H9 (cell line): ENCODE data around the gene ZNF414. TPM values are rescaled to one million over a fixed set of nuclear protein-coding genes. Genes with fewer than 3 reads are reported as not detected.

Experiments used
- DNase-seq: peaks from one replicate; pipeline ENCODE4 v3.0.0-alpha.2; 2017
- H2AFZ ChIP-seq: one replicate; pipeline ENCODE4 v1.6.1; 2013; ENCODE audit warnings: mild to moderate bottlenecking, low read length, control low read depth, moderate library complexity
- H2AK5ac ChIP-seq: 2 replicates; pipeline ENCODE4 v1.6.1; 2013; ENCODE audit warnings: low read length, control low read depth, mixed read lengths; ENCODE audit not compliant: insufficient read length
- H2BK120ac ChIP-seq: one replicate; pipeline ENCODE4 v1.6.1; 2013; ENCODE audit warnings: low read depth, mild to moderate bottlenecking, low read length, control low read depth, inconsistent platforms; ENCODE audit not compliant: poor library complexity, severe bottlenecking
- H2BK12ac ChIP-seq: 2 replicates; pipeline ENCODE4 v1.6.1; 2013; ENCODE audit warnings: low read length, control low read depth, mixed read lengths, low read depth; ENCODE audit not compliant: insufficient read length
- H2BK15ac ChIP-seq: 2 replicates; pipeline ENCODE4 v1.6.1; 2013; ENCODE audit warnings: low read depth, low read length, control low read depth
- H2BK20ac ChIP-seq: one replicate; pipeline ENCODE4 v1.6.1; 2013; ENCODE audit warnings: low read depth, mild to moderate bottlenecking, low read length, control low read depth, inconsistent platforms; ENCODE audit not compliant: poor library complexity, severe bottlenecking
- H2BK5ac ChIP-seq: 2 replicates; pipeline ENCODE4 v1.6.1; 2013; ENCODE audit warnings: low read length, control low read depth, mixed read lengths; ENCODE audit not compliant: insufficient read length
- H3K14ac ChIP-seq: 2 replicates; pipeline ENCODE4 v1.6.1; 2013; ENCODE audit warnings: low read length, control low read depth; ENCODE audit not compliant: insufficient read depth
- H3K18ac ChIP-seq: 2 replicates; pipeline ENCODE4 v1.6.1; 2013; ENCODE audit warnings: low read depth, mild to moderate bottlenecking, mixed read lengths, low read length, control low read depth; ENCODE audit not compliant: insufficient read length
- H3K23ac ChIP-seq: 2 replicates; pipeline ENCODE4 v1.6.1; 2013; ENCODE audit warnings: low read length, control low read depth, mixed read lengths, low read depth; ENCODE audit not compliant: insufficient read length
- H3K23me2 ChIP-seq: 2 replicates; pipeline ENCODE4 v1.6.1; 2013; ENCODE audit warnings: low read depth, mild to moderate bottlenecking, mixed read lengths, low read length, control low read depth; ENCODE audit not compliant: insufficient read length, poor library complexity, severe bottlenecking
- H3K27ac ChIP-seq: 2 replicates; pipeline ENCODE4 v1.5.1; 2013; ENCODE audit warnings: low read length, control low read depth, mixed read lengths, low read depth; ENCODE audit not compliant: insufficient read length
- H3K27me3 ChIP-seq: 2 replicates; pipeline ENCODE4 v1.6.1; 2013; ENCODE audit warnings: low read length, control low read depth, inconsistent platforms; ENCODE audit not compliant: insufficient read depth
- H3K4ac ChIP-seq: 2 replicates; pipeline ENCODE4 v1.6.1; 2013; ENCODE audit warnings: low read depth, mild to moderate bottlenecking, control low read depth, inconsistent platforms, low read length, moderate library complexity
- H3K4me1 ChIP-seq: 2 replicates; pipeline ENCODE4 v1.6.1; 2013; ENCODE audit warnings: low read length, control low read depth, inconsistent platforms; ENCODE audit not compliant: insufficient read depth
- H3K4me2 ChIP-seq: 2 replicates; pipeline ENCODE4 v1.6.1; 2013; ENCODE audit warnings: low read length, control low read depth, mixed read lengths; ENCODE audit not compliant: insufficient read length, insufficient read depth
- H3K56ac ChIP-seq: 2 replicates; pipeline ENCODE4 v1.6.1; 2013; ENCODE audit warnings: low read depth, mild to moderate bottlenecking, mixed read lengths, low read length, control low read depth; ENCODE audit not compliant: insufficient read length
- H3K79me1 ChIP-seq: 2 replicates; pipeline ENCODE4 v1.6.1; 2013; ENCODE audit warnings: low read depth, mild to moderate bottlenecking, moderate library complexity, low read length, control low read depth, inconsistent platforms; ENCODE audit not compliant: insufficient read depth, poor library complexity, severe bottlenecking
- H3K79me2 ChIP-seq: 2 replicates; pipeline ENCODE4 v1.6.1; 2013; ENCODE audit warnings: low read length, control low read depth, inconsistent platforms; ENCODE audit not compliant: insufficient read depth
- H3K9ac ChIP-seq: 2 replicates; pipeline ENCODE4 v1.6.1; 2013; ENCODE audit warnings: low read length, control low read depth, mixed read lengths; ENCODE audit not compliant: insufficient read length; ENCODE audit errors: extremely low read depth
- H3K9me3 ChIP-seq: one replicate; pipeline ENCODE4 v1.6.1; 2013; ENCODE audit warnings: low read depth, low read length, inconsistent platforms; ENCODE audit not compliant: control insufficient read depth
- H3T11ph ChIP-seq: one replicate; pipeline ENCODE4 v1.6.1; 2013; ENCODE audit warnings: mild to moderate bottlenecking, low read length, control low read depth, inconsistent platforms
- H4K20me1 ChIP-seq: one replicate; pipeline ENCODE4 v1.6.1; 2013; ENCODE audit not compliant: control insufficient read depth, insufficient read length, insufficient read depth
- H4K5ac ChIP-seq: 2 replicates; pipeline ENCODE4 v1.6.1; 2013; ENCODE audit warnings: low read depth, mild to moderate bottlenecking, mixed read lengths, low read length, control low read depth; ENCODE audit not compliant: insufficient read length
- H4K8ac ChIP-seq: replicated peaks from 2 replicates; pipeline ENCODE4 v1.6.1; 2013; ENCODE audit warnings: low read length, control low read depth, mixed read lengths, low read depth; ENCODE audit not compliant: insufficient read length
- H4K91ac ChIP-seq: 2 replicates; pipeline ENCODE4 v1.6.1; 2013; ENCODE audit warnings: low read depth, mild to moderate bottlenecking, moderate library complexity, mixed read lengths, low read length, control low read depth; ENCODE audit not compliant: insufficient read length
- H3K27ac Mint-ChIP-seq, 3 experiments: 2 replicates in 2 of 3; 3 replicates in 1 of 3; pipeline ENCODE4 v1.8.0; 2020 to 2021; ENCODE audit warnings: mixed read lengths in 3 of 3, mild to moderate bottlenecking in 1 of 3, moderate library complexity in 1 of 3
- H3K27me3 Mint-ChIP-seq: 2 replicates; pipeline ENCODE4 v1.8.0; 2021; ENCODE audit warnings: low read depth, mild to moderate bottlenecking, moderate library complexity, mixed read lengths
- H3K36me3 Mint-ChIP-seq, 3 experiments: 2 replicates in 2 of 3; 3 replicates in 1 of 3; pipeline ENCODE4 v1.8.0; 2020 to 2021; ENCODE audit warnings: low read depth in 3 of 3, mixed read lengths in 3 of 3; ENCODE audit not compliant: insufficient read depth in 1 of 3
- H3K4me1 Mint-ChIP-seq, 2 experiments: 2 replicates each; pipeline ENCODE4 v1.8.0; 2020; ENCODE audit warnings: mixed read lengths in 2 of 2
- H3K4me3 Mint-ChIP-seq, 2 experiments: 2 replicates in 1 of 2; 3 replicates in 1 of 2; pipeline ENCODE4 v1.8.0; 2020 to 2021; ENCODE audit warnings: mild to moderate bottlenecking in 2 of 2, mixed read lengths in 2 of 2, moderate library complexity in 1 of 2
- H3K9me3 Mint-ChIP-seq, 2 experiments: 2 replicates in 1 of 2; 3 replicates in 1 of 2; pipeline ENCODE4 v1.8.0; 2020; ENCODE audit warnings: mild to moderate bottlenecking in 2 of 2, mixed read lengths in 2 of 2, moderate library complexity in 1 of 2
- CTCF ChIP-seq: fragments of 200-600 bp; sonication (generic); conservative IDR thresholded peaks from 3 replicates; pipeline ENCODE4 v1.8.0; 2021; ENCODE audit warnings: antibody characterized with exemption, mild to moderate bottlenecking
- WGBS: extraction: QIAGEN DNeasy Blood & Tissue Kit; methylation state at CpG from one replicate; pipeline ENCODE4 v1.1.7; 2013; ENCODE audit warnings: missing lambda C conversion rate, low lambda C conversion rate, mixed read lengths; ENCODE audit not compliant: insufficient read length; ENCODE audit errors: extremely low coverage; 5-methylcytosine and 5-hydroxymethylcytosine counted together
- total RNA-seq: library from RNA; stranded (reverse); gene quantifications from 2 replicates; pipeline ENCODE4 v1.2.1, GENCODE V29; 2021

The ZNF414 gene
- total RNA-seq, 1 experiment from 2014 or later, result 29.3 TPM

GRCh38 chr19:8475005-8475404 is 39.0 kb downstream of the ZNF414 start:
- Histone ChIP-seq H2BK120ac (no peak overlapping the region), H2BK20ac (no peak overlapping the region), H4K20me1 (no peaks in the 10 kb centered on the region), H4K8ac (no peak overlapping the region), H2AFZ (no peak overlapping the region), H3T11ph (no peak overlapping the region), H3K9me3 (no peaks in the 10 kb centered on the region), H2BK12ac (no peak overlapping the region), H3K79me1 (peaks cover 5% of the 10 kb centered on the region), H3K18ac (no peak overlapping the region), H4K5ac (no peak overlapping the region), H3K4me2 (no peak overlapping the region), H3K14ac (no peak overlapping the region), H4K91ac (no peak overlapping the region), H3K79me2 (peaks cover 40% of the 10 kb centered on the region; the same call in 1 of the 2 replicates), H3K27me3 (no peaks in the 10 kb centered on the region), H2BK5ac (no peak overlapping the region), H2BK15ac (no peak overlapping the region), H3K9ac (no peak overlapping the region), H3K23ac (no peak overlapping the region), H3K4me1 (no peaks in the 10 kb centered on the region), H3K4ac (no peak overlapping the region), H3K56ac (no peak overlapping the region), H3K23me2 (no peaks in the 10 kb centered on the region), H2AK5ac (no peak overlapping the region), H3K27ac (no peak overlapping the region)
- DNase-seq, result no peak
- peaks cover 58 to 88% (median 87%) of the 10 kb centered on the region in 3 experiments; a peak in 6 of 7 replicates for H3K36me3 Mint-ChIP-seq
- H3K27me3 Mint-ChIP-seq, result no peaks in the 10 kb centered on the region; the same call in 1 of the 2 replicates
- no peak overlapping the region; a peak in 1 of 7 replicates for H3K27ac Mint-ChIP-seq
- H3K4me1 Mint-ChIP-seq, result 0 out of 4 replicates have a peak, but pooled peaks cover 0 to 6% of the 10 kb centered on the region in 2 experiments
- no peaks in the 10 kb centered on the region for H3K9me3 Mint-ChIP-seq
- WGBS, result no CpG with 5 or more reads among the region's 1 CpG
- no peak overlapping the region for H3K4me3 Mint-ChIP-seq
- TF ChIP-seq CTCF, result no peak
